KMS-11 (cell line): ENCODE measurements around the gene GRK2.

Source experiments
- H2AFZ ChIP-seq: fragments of 200-600 bp; sonication (generic); 2 replicates; pipeline ENCODE4 v1.6.1; 2016; ENCODE audit warnings: antibody characterized with exemption, mixed run types, low read depth
- H3K27ac ChIP-seq: fragments of 200-600 bp; sonication (generic); 2 replicates; pipeline ENCODE4 v1.6.1; 2016; ENCODE audit warnings: mild to moderate bottlenecking, mixed run types
- H3K27me3 ChIP-seq: fragments of 200-600 bp; sonication (generic); 2 replicates; pipeline ENCODE4 v1.6.1; 2017; ENCODE audit warnings: mild to moderate bottlenecking, low read depth, mixed run types, moderate library complexity; ENCODE audit not compliant: insufficient read depth
- H3K36me3 ChIP-seq: fragments of 200-600 bp; sonication (generic); 2 replicates; pipeline ENCODE4 v1.6.1; 2017; ENCODE audit warnings: mild to moderate bottlenecking, mixed run types; ENCODE audit not compliant: insufficient read depth
- H3K4me1 ChIP-seq: fragments of 200-600 bp; sonication (generic); 2 replicates; pipeline ENCODE4 v1.6.1; 2016; ENCODE audit warnings: mild to moderate bottlenecking, low read depth, mixed run types; ENCODE audit not compliant: poor library complexity, severe bottlenecking
- H3K4me2 ChIP-seq: fragments of 200-600 bp; sonication (generic); 2 replicates; pipeline ENCODE4 v1.7.0; 2016; ENCODE audit warnings: mild to moderate bottlenecking, mixed run types
- H3K4me3 ChIP-seq: fragments of 200-600 bp; sonication (generic); IDR thresholded peaks from 2 replicates; pipeline ENCODE4 v1.6.1; 2017; ENCODE audit warnings: low read depth, low read length, mixed read lengths; ENCODE audit not compliant: insufficient read depth
- H3K79me2 ChIP-seq: fragments of 200-600 bp; sonication (generic); 2 replicates; pipeline ENCODE4 v1.6.1; 2016; ENCODE audit warnings: low read depth, mixed run types; ENCODE audit not compliant: insufficient read depth
- H3K9ac ChIP-seq: fragments of 200-600 bp; sonication (generic); 2 replicates; pipeline ENCODE4 v1.6.1; 2016; ENCODE audit warnings: mild to moderate bottlenecking, mixed run types
- H4K20me1 ChIP-seq: fragments of 200-600 bp; sonication (generic); 2 replicates; pipeline ENCODE4 v1.6.1; 2016; ENCODE audit warnings: mild to moderate bottlenecking, mixed run types; ENCODE audit not compliant: insufficient read depth
- TF ChIP-seq, protein P1 (sequence below): fragments of 200-600 bp; sonication (generic); conservative IDR thresholded peaks from 2 replicates; pipeline ENCODE4 v1.6.1; 2017; ENCODE audit warnings: low read depth, mild to moderate bottlenecking, antibody characterized with exemption, low read length, moderate library complexity, mixed read lengths

Gene GRK2

DNA sequence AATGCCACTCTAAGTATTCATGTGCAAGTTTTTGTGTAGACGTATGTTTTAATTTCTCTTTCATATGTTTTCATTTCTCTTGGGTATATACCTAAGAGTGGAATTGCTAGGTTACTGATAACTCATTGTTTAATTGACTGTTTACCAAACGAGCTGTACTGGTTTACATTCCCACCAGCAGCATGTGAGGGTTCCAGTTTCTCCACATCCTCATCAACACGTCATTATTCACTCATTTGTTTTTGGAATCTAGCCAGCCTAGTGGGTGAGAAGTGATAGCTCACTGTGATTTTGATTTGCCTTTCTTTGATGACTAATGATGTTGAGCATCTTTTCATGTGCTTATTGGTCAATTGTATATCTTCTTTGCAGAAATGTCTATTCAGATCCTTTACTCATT is 26.8 kb downstream of the GRK2 start:
- no peak overlapping the region for H3K4me2 ChIP-seq
- H3K27ac ChIP-seq = no peak overlapping the region
- no peaks in the 10 kb centered on the region for H4K20me1 ChIP-seq
- peaks cover 8% of the 10 kb centered on the region for H3K4me1 ChIP-seq
- H3K36me3 ChIP-seq = 0 out of 2 replicates have a peak, but pooled peaks cover 7% of the 10 kb centered on the region
- H3K4me3 ChIP-seq = no peak overlapping the region
- no peak overlapping the region for H3K9ac ChIP-seq
- H3K27me3 ChIP-seq = no peaks in the 10 kb centered on the region
- TF ChIP-seq, protein P1, sequence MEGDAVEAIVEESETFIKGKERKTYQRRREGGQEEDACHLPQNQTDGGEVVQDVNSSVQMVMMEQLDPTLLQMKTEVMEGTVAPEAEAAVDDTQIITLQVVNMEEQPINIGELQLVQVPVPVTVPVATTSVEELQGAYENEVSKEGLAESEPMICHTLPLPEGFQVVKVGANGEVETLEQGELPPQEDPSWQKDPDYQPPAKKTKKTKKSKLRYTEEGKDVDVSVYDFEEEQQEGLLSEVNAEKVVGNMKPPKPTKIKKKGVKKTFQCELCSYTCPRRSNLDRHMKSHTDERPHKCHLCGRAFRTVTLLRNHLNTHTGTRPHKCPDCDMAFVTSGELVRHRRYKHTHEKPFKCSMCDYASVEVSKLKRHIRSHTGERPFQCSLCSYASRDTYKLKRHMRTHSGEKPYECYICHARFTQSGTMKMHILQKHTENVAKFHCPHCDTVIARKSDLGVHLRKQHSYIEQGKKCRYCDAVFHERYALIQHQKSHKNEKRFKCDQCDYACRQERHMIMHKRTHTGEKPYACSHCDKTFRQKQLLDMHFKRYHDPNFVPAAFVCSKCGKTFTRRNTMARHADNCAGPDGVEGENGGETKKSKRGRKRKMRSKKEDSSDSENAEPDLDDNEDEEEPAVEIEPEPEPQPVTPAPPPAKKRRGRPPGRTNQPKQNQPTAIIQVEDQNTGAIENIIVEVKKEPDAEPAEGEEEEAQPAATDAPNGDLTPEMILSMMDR = no peak
- no peak overlapping the region for H2AFZ ChIP-seq
- H3K79me2 ChIP-seq = peaks cover 16% of the 10 kb centered on the region

DNA sequence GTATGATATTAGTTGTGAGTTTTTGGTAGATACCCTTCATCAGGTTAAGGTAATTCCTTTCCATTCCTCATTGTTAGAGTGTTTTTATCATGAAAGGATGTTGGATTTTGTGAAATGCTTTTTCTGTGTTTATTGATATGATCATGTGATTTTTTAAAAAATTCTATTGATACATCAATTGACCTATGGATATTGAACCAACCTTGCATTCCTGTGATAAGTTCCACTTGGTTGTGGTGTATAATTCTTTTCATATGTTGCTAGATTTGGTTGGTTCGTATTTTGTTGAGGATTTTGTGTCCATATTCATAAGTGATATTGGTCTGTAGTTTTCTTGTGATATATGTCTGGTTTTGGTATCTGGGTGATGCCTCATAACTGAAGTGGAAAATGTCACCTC is 29.6 kb downstream of the GRK2 start:
- Histone ChIP-seq H3K9ac (no peak overlapping the region), H2AFZ (no peak overlapping the region), H4K20me1 (no peaks in the 10 kb centered on the region), H3K36me3 (0 out of 2 replicates have a peak, but pooled peaks cover 7% of the 10 kb centered on the region), H3K4me3 (no peak overlapping the region), H3K4me1 (no peaks in the 10 kb centered on the region), H3K27me3 (no peaks in the 10 kb centered on the region), H3K79me2 (0 out of 2 replicates have a peak, but pooled peaks cover 3% of the 10 kb centered on the region), H3K27ac (no peak overlapping the region), H3K4me2 (no peak overlapping the region)
- TF ChIP-seq, protein P1 = no peak

DNA sequence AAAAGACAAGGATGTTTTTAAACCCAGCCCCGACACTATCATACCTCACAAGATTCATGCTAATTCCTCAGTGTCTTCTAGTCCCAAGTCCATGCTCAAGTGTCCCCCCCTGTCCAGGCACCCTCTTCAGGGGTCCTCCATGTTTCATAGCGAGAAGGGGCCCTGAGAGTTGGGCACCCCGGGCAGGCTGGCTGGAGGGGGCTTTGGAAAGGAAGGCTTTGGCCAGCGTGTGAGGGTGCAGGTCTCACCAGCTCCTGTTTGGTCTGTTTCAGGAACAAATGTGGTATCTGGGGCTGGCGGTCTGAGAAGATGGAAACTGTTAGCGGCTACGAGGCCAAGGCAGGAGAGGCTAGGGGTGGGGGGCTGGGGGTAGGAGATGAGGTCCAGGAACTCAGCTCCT is 32.5 kb downstream of the GRK2 start:
- no peak overlapping the region for H3K9ac ChIP-seq
- H3K36me3 ChIP-seq = 0 out of 2 replicates have a peak, but pooled peaks cover 3% of the 10 kb centered on the region
- TF ChIP-seq, protein P1 = no peak
- H3K4me1 ChIP-seq = no peaks in the 10 kb centered on the region
- no peaks in the 10 kb centered on the region for H4K20me1 ChIP-seq
- no peak overlapping the region for H3K4me3 ChIP-seq
- H2AFZ ChIP-seq = no peak overlapping the region
- no peaks in the 10 kb centered on the region for H3K27me3 ChIP-seq
- no peaks in the 10 kb centered on the region for H3K79me2 ChIP-seq
- no peak overlapping the region for H3K27ac ChIP-seq
- H3K4me2 ChIP-seq = no peak overlapping the region

DNA sequence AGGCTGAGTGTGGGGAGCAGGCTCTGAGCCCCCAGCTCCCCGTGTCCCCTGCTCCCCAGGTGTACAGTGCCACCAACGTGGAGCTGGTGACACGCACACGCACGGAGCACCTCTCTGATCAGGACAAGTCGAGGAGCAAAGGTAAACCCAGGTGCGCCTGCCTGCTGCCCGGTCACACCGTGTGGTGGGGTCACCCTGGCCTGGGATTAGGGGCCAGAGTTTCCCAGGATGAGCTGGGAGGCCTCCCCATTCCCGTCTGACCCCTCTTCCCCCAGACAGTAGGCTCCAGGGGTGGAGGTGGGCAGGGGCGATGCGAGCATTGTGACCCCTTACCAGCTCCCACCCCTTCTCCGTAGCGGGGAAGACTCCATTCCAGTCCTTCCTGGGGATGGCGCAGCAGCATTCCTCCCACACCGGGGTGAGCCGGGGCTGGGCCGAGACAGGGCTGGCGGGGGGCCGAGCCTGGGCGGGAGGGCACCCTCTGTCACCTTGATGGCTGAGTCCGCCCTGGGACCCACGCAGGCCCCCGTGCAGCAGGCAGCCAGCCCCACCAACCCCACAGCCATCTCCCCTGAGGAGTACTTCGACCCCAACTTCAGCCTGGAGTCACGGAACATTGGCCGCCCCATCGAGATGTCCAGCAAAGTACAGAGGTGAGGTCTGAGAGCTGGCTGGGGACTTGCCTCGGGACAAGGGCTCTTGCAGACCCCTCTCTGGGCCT is 33.4 kb downstream of the GRK2 start:
- Histone ChIP-seq H3K27ac (no peak overlapping the region), H3K9ac (no peak overlapping the region), H3K36me3 (0 out of 2 replicates have a peak, but pooled peaks cover 3% of the 10 kb centered on the region), H3K27me3 (no peaks in the 10 kb centered on the region), H3K4me2 (no peak overlapping the region), H2AFZ (no peak overlapping the region), H3K79me2 (no peaks in the 10 kb centered on the region), H3K4me1 (no peaks in the 10 kb centered on the region), H3K4me3 (no peak overlapping the region), H4K20me1 (no peaks in the 10 kb centered on the region)
- TF ChIP-seq, protein P1 = no peak
